ENCODE results near the gene EPN3. TPM values are rescaled to one million over a fixed set of nuclear protein-coding genes. Genes with fewer than 3 reads are reported as not detected.

The EPN3 gene
- polyA plus RNA-seq, 1 donor from 2014 or later: not detected

DNA sequence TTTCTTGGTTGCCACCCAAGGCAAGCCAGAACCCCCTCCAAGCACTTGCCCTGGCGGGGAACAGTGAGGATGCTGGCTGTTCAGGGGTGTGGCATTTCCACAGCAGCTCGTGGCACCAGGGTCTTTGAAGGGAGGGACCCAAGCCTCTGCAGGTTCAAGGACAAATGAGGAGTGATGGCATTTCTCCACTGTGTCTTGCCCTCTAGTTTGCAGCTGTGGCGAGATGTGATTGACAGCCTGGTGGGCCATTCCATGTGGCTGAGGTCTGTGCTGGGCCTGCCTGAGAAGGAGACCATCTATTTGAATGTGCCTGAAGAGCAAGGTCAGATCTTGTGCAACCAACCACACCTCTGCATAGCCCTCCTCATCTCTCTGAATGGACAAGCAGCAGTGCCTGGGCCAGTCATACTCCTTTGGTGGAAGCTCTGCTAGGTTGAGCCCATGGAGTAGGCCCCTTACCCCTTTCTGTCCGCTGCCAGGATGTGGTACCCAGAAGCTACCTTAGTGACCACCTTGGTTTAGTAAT is 4.5 kb upstream of the EPN3 start:
- Histone ChIP-seq H3K9ac (ENCODE audit: low read length) (no peak overlapping the region), H3K36me3 (ENCODE audit: insufficient read depth, low read length) (no peaks in the 10 kb centered on the region), H3K9me3 (ENCODE audit: low read length) (no peaks in the 10 kb centered on the region), H3F3A (ENCODE audit: insufficient read depth, low read length, poor library complexity, severe bottlenecking) (no peaks in the 10 kb centered on the region), H2AFZ (ENCODE audit: low read depth, low read length) (no peak overlapping the region), H3K27me3 (ENCODE audit: insufficient read depth, low read depth, low read length) (peaks cover 11% of the 10 kb centered on the region), H3K9me2 (ENCODE audit: insufficient read depth, low read length) (no peaks in the 10 kb centered on the region), H3K4me2 (ENCODE audit: low read length) (no peak overlapping the region), H3K27ac (ENCODE audit: low read length) (no peak overlapping the region), H4K20me1 (ENCODE audit: insufficient read depth) (no peaks in the 10 kb centered on the region), H3K79me2 (replicated peaks; ENCODE audit: insufficient read depth, low read length) (no peaks in the 10 kb centered on the region), H3K4me3 (ENCODE audit: low read length) (no peak overlapping the region)
- TF ChIP-seq POLR2AphosphoS5 (IDR thresholded peaks at IDR 0.05): no peak
- TF ChIP-seq, protein P1, sequence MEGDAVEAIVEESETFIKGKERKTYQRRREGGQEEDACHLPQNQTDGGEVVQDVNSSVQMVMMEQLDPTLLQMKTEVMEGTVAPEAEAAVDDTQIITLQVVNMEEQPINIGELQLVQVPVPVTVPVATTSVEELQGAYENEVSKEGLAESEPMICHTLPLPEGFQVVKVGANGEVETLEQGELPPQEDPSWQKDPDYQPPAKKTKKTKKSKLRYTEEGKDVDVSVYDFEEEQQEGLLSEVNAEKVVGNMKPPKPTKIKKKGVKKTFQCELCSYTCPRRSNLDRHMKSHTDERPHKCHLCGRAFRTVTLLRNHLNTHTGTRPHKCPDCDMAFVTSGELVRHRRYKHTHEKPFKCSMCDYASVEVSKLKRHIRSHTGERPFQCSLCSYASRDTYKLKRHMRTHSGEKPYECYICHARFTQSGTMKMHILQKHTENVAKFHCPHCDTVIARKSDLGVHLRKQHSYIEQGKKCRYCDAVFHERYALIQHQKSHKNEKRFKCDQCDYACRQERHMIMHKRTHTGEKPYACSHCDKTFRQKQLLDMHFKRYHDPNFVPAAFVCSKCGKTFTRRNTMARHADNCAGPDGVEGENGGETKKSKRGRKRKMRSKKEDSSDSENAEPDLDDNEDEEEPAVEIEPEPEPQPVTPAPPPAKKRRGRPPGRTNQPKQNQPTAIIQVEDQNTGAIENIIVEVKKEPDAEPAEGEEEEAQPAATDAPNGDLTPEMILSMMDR (IDR thresholded peaks at IDR 0.05; ENCODE audit: poor library complexity, severe bottlenecking): no peak
- TF ChIP-seq TAF1 (IDR thresholded peaks at IDR 0.05; ENCODE audit: low read depth): no peak
- no peak for TF ChIP-seq SMC3 (conservative IDR thresholded peaks at IDR 0.05; ENCODE audit: poor library complexity)
- TF ChIP-seq RAD21 (conservative IDR thresholded peaks at IDR 0.05): no peak
- no peak for TF ChIP-seq MXI1 (conservative IDR thresholded peaks at IDR 0.05; ENCODE audit: poor library complexity, severe bottlenecking)
- TF ChIP-seq EZH2 (IDR thresholded peaks at IDR 0.05; ENCODE audit: borderline replicate concordance, insufficient read depth, low read length, poor library complexity, severe bottlenecking): no peak
- no peak for TF ChIP-seq EP300 (conservative IDR thresholded peaks at IDR 0.05; ENCODE audit: poor library complexity, severe bottlenecking)
- TF ChIP-seq, protein P2, sequence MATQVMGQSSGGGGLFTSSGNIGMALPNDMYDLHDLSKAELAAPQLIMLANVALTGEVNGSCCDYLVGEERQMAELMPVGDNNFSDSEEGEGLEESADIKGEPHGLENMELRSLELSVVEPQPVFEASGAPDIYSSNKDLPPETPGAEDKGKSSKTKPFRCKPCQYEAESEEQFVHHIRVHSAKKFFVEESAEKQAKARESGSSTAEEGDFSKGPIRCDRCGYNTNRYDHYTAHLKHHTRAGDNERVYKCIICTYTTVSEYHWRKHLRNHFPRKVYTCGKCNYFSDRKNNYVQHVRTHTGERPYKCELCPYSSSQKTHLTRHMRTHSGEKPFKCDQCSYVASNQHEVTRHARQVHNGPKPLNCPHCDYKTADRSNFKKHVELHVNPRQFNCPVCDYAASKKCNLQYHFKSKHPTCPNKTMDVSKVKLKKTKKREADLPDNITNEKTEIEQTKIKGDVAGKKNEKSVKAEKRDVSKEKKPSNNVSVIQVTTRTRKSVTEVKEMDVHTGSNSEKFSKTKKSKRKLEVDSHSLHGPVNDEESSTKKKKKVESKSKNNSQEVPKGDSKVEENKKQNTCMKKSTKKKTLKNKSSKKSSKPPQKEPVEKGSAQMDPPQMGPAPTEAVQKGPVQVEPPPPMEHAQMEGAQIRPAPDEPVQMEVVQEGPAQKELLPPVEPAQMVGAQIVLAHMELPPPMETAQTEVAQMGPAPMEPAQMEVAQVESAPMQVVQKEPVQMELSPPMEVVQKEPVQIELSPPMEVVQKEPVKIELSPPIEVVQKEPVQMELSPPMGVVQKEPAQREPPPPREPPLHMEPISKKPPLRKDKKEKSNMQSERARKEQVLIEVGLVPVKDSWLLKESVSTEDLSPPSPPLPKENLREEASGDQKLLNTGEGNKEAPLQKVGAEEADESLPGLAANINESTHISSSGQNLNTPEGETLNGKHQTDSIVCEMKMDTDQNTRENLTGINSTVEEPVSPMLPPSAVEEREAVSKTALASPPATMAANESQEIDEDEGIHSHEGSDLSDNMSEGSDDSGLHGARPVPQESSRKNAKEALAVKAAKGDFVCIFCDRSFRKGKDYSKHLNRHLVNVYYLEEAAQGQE (IDR thresholded peaks at IDR 0.05; ENCODE audit: borderline replicate concordance): no peak

DNA sequence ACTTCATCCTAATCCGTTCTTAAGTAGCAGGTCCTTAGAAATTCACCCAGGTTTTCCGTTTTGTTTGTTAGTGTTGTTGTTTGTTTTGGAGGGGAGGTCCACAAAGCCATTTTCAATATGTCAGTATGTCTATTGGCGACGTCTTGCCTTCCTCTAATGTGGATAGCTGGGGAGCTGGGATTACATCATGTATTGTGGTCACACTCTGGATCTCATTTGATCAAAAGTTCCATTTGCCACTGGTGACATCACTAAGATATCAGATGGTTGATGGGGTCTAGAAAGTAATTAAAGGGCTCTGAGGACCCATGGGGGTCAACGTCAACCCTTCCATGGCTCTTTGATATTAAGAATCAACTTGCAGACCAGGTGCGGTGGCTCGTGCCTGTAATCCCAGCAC is 2.7 kb upstream of the EPN3 start:
- H3K4me2 ChIP-seq (ENCODE audit: low read length): no peak overlapping the region
- H3K9me2 ChIP-seq (ENCODE audit: insufficient read depth, low read length): no peaks in the 10 kb centered on the region
- H3K9me3 ChIP-seq (ENCODE audit: low read length): no peaks in the 10 kb centered on the region
- no peak overlapping the region for H2AFZ ChIP-seq (ENCODE audit: low read depth, low read length)
- H3K79me2 ChIP-seq (replicated peaks; ENCODE audit: insufficient read depth, low read length): no peaks in the 10 kb centered on the region
- H4K20me1 ChIP-seq (ENCODE audit: insufficient read depth): no peaks in the 10 kb centered on the region
- H3K4me3 ChIP-seq (ENCODE audit: low read length): no peak overlapping the region
- TF ChIP-seq, protein P1 (IDR thresholded peaks at IDR 0.05; ENCODE audit: poor library complexity, severe bottlenecking): no peak
- no peak for TF ChIP-seq RAD21 (conservative IDR thresholded peaks at IDR 0.05)
- no peak for TF ChIP-seq EZH2 (IDR thresholded peaks at IDR 0.05; ENCODE audit: borderline replicate concordance, insufficient read depth, low read length, poor library complexity, severe bottlenecking)
- TF ChIP-seq POLR2AphosphoS5 (IDR thresholded peaks at IDR 0.05): no peak
- no peak for TF ChIP-seq SMC3 (conservative IDR thresholded peaks at IDR 0.05; ENCODE audit: poor library complexity)
- no peak for TF ChIP-seq TAF1 (IDR thresholded peaks at IDR 0.05; ENCODE audit: low read depth)
- TF ChIP-seq, protein P2 (IDR thresholded peaks at IDR 0.05; ENCODE audit: borderline replicate concordance): no peak
- no peak for TF ChIP-seq EP300 (conservative IDR thresholded peaks at IDR 0.05; ENCODE audit: poor library complexity, severe bottlenecking)
- no peaks in the 10 kb centered on the region for H3K36me3 ChIP-seq (ENCODE audit: insufficient read depth, low read length)
- peaks cover 24% of the 10 kb centered on the region for H3K27me3 ChIP-seq (ENCODE audit: insufficient read depth, low read depth, low read length)
- no peak overlapping the region for H3K9ac ChIP-seq (ENCODE audit: low read length)
- H3F3A ChIP-seq (ENCODE audit: insufficient read depth, low read length, poor library complexity, severe bottlenecking): no peaks in the 10 kb centered on the region
- no peak overlapping the region for H3K27ac ChIP-seq (ENCODE audit: low read length)
